Measurements from ENCODE around the gene ITGA3. TPM values are rescaled to one million over a fixed set of nuclear protein-coding genes. Genes with fewer than 3 reads are reported as not detected.

ITGA3 gene
- total RNA-seq, 6 experiments from 2014 or later: 272 to 319 (median 288) TPM

GRCh38 chr17:50112694-50113093 is 56.8 kb downstream of the ITGA3 start:
- Mint-ChIP-seq H3K4me1 (ENCODE audit: low read depth) (peaks cover 14% of the 10 kb centered on the region), H3K9me3 (no peaks in the 10 kb centered on the region), H3K36me3 (ENCODE audit: low read depth) (no peaks in the 10 kb centered on the region), H3K4me3 (no peak overlapping the region), H3K27ac (no peak overlapping the region), H3K27me3 (ENCODE audit: insufficient read depth) (peaks cover 7% of the 10 kb centered on the region)
- DNase-seq: no peak
- no peak for TF ChIP-seq CTCF (IDR thresholded peaks at IDR 0.05)

GRCh38 chr17:50113624-50114320 is 57.9 kb downstream of the ITGA3 start:
- no peak for DNase-seq
- no peak overlapping the region for H3K27ac Mint-ChIP-seq
- H3K4me3 Mint-ChIP-seq: no peak overlapping the region
- H3K9me3 Mint-ChIP-seq: no peaks in the 10 kb centered on the region
- H3K4me1 Mint-ChIP-seq (ENCODE audit: low read depth): peaks cover 9% of the 10 kb centered on the region
- TF ChIP-seq CTCF (IDR thresholded peaks at IDR 0.05): no peak
- H3K36me3 Mint-ChIP-seq (ENCODE audit: low read depth): no peaks in the 10 kb centered on the region
- peaks cover 7% of the 10 kb centered on the region for H3K27me3 Mint-ChIP-seq (ENCODE audit: insufficient read depth)

- Mint-ChIP-seq H3K27me3 (ENCODE audit: insufficient read depth) (peaks cover 12% of the 10 kb centered on the region), H3K27ac (no peak overlapping the region), H3K9me3 (no peaks in the 10 kb centered on the region), H3K36me3 (ENCODE audit: low read depth) (no peaks in the 10 kb centered on the region), H3K4me3 (no peak overlapping the region), H3K4me1 (ENCODE audit: low read depth) (peaks cover 6% of the 10 kb centered on the region; the same call in 1 of the 2 replicates)
- no peak for TF ChIP-seq CTCF (IDR thresholded peaks at IDR 0.05)
- DNase-seq: no peak
These were observed 58.5 kb downstream of the ITGA3 start for GRCh38 chr17:50114401-50114800.

GRCh38 chr17:50114849-50115357 is 59.0 kb downstream of the ITGA3 start:
- Mint-ChIP-seq H3K4me3 (no peak overlapping the region), H3K9me3 (no peaks in the 10 kb centered on the region), H3K27me3 (ENCODE audit: insufficient read depth) (peaks cover 14% of the 10 kb centered on the region), H3K27ac (no peak overlapping the region; the same call in 1 of the 2 replicates), H3K4me1 (ENCODE audit: low read depth) (peaks cover 6% of the 10 kb centered on the region; the same call in 1 of the 2 replicates), H3K36me3 (ENCODE audit: low read depth) (no peaks in the 10 kb centered on the region)
- peak; percentile 53 for DNase-seq
- peak; percentile 81 for TF ChIP-seq CTCF (IDR thresholded peaks at IDR 0.05)

GRCh38 chr17:50115756-50116155 is 59.8 kb downstream of the ITGA3 start:
- DNase-seq: no peak
- H3K36me3 Mint-ChIP-seq (ENCODE audit: low read depth): no peaks in the 10 kb centered on the region
- H3K4me3 Mint-ChIP-seq: no peak overlapping the region
- peaks cover 14% of the 10 kb centered on the region for H3K27me3 Mint-ChIP-seq (ENCODE audit: insufficient read depth)
- H3K9me3 Mint-ChIP-seq: no peaks in the 10 kb centered on the region
- H3K4me1 Mint-ChIP-seq (ENCODE audit: low read depth): peaks cover 6% of the 10 kb centered on the region; the same call in 1 of the 2 replicates
- TF ChIP-seq CTCF (IDR thresholded peaks at IDR 0.05): no peak
- H3K27ac Mint-ChIP-seq: no peak overlapping the region

All from HFFc6 (cell line).